Loucy (cell line): ENCODE data around the gene SLC38A3.

Source experiments
- H2AFZ ChIP-seq: fragments of 200-600 bp; sonication (generic); 2 replicates; pipeline ENCODE4 v1.6.0; 2016; ENCODE audit warnings: antibody characterized with exemption, mild to moderate bottlenecking, low read length, moderate library complexity
- H3F3A ChIP-seq: fragments of 200-600 bp; 2 replicates; pipeline ENCODE4 v1.6.0; 2016; ENCODE audit warnings: antibody characterized with exemption, low read depth, mild to moderate bottlenecking
- H3K27me3 ChIP-seq: fragments of 200-600 bp; sonication (generic); 2 replicates; pipeline ENCODE4 v1.6.1; 2014; ENCODE audit warnings: low read length, mild to moderate bottlenecking; ENCODE audit not compliant: insufficient read depth, poor library complexity, severe bottlenecking
- H3K36me3 ChIP-seq: fragments of 200-600 bp; sonication (generic); 2 replicates; pipeline ENCODE4 v1.6.1; 2016; ENCODE audit warnings: low read length; ENCODE audit not compliant: insufficient read depth
- H3K4me1 ChIP-seq: fragments of 200-600 bp; sonication (generic); 2 replicates; pipeline ENCODE4 v1.5.1; 2014; ENCODE audit warnings: low read length, mild to moderate bottlenecking; ENCODE audit not compliant: insufficient read depth, poor library complexity, severe bottlenecking
- H3K4me2 ChIP-seq: fragments of 200-600 bp; sonication (generic); 2 replicates; pipeline ENCODE4 v1.6.0; 2014; ENCODE audit warnings: antibody characterized with exemption, low read length, low read depth, mild to moderate bottlenecking; ENCODE audit not compliant: poor library complexity, severe bottlenecking
- H3K4me3 ChIP-seq: fragments of 200-600 bp; sonication (generic); 2 replicates; pipeline ENCODE4 v1.5.1; 2014; ENCODE audit warnings: low read length, mild to moderate bottlenecking, mixed read lengths; ENCODE audit not compliant: poor library complexity, severe bottlenecking
- H3K79me2 ChIP-seq: fragments of 200-600 bp; sonication (generic); 2 replicates; pipeline ENCODE4 v1.6.1; 2014; ENCODE audit warnings: low read length; ENCODE audit not compliant: insufficient read depth
- H3K9ac ChIP-seq: fragments of 200-600 bp; sonication (generic); 2 replicates; pipeline ENCODE4 v1.6.0; 2014; ENCODE audit warnings: mild to moderate bottlenecking, low read depth, low read length, moderate library complexity; ENCODE audit not compliant: poor library complexity, severe bottlenecking
- H3K9me2 ChIP-seq: fragments of 200-600 bp; sonication (generic); replicated peaks from 2 replicates; pipeline ENCODE4 v1.6.1; 2016; ENCODE audit warnings: low read depth, low read length, mixed read lengths
- H3K9me3 ChIP-seq: fragments of 200-600 bp; sonication (generic); 2 replicates; pipeline ENCODE4 v1.6.1; 2014; ENCODE audit warnings: mild to moderate bottlenecking, antibody characterized with exemption, low read length, low read depth; ENCODE audit not compliant: insufficient read depth
- H4K20me1 ChIP-seq: fragments of 200-600 bp; sonication (generic); 2 replicates; pipeline ENCODE4 v1.6.0; 2014; ENCODE audit warnings: antibody characterized with exemption, low read length, mild to moderate bottlenecking; ENCODE audit not compliant: insufficient read depth, poor library complexity, severe bottlenecking
- EZH2phosphoT487 ChIP-seq: fragments of 200-600 bp; IDR thresholded peaks from 2 replicates; pipeline ENCODE4 v1.6.1; 2018; ENCODE audit warnings: antibody characterized with exemption, mild to moderate bottlenecking, moderate library complexity, borderline replicate concordance
- TF ChIP-seq, protein P1 (sequence below): fragments of 200-600 bp; sonication (generic); conservative IDR thresholded peaks from 2 replicates; pipeline ENCODE4 v1.5.1; 2014; ENCODE audit warnings: mild to moderate bottlenecking, antibody characterized with exemption, low read length

The SLC38A3 gene

DNA sequence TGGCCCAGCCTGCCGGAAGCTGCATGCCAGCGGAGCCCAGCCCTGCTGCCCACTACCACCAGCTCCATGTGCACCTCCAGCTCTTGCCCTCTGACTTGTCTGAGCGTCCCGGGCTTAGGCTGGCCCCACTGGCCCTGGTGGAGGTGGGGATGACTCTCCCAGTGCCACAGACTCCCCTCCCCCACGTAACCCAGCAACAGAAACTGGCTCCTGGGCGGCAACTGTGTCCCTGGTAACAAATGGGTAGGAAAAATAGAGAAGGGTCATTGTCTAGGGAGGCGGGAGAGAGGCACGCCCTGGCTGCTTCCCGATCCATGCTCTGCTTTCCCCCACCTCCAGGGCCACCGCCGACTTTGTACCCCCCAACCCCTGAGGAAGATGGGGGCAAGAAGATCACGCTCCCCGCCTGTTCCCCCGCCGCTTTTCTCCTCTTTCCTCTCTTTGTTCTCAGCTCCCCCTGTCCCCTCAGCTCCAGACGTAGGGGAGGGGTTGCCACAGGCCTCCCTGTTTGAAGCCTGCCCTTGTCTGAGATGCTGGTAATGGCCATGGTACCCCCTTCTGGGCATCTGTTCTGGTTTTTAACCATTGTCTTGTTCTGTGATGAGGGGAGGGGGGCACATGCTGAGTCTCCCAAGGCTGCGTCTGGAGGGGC is 53.1 kb downstream of the SLC38A3 start:
- Histone ChIP-seq H3K27me3 (no peaks in the 10 kb centered on the region), H4K20me1 (peaks cover 14% of the 10 kb centered on the region)
- TF ChIP-seq EZH2phosphoT487: no peak

GRCh38 chr3:50258979-50259378 is 53.9 kb downstream of the SLC38A3 start:
- Histone ChIP-seq H3K36me3 (peaks cover 53% of the 10 kb centered on the region; the same call in 1 of the 2 replicates), H2AFZ (no peak overlapping the region), H3K27me3 (no peaks in the 10 kb centered on the region), H3K9ac (no peak overlapping the region), H3K9me3 (no peaks in the 10 kb centered on the region), H3K4me3 (no peak overlapping the region), H3K4me1 (peaks cover 13% of the 10 kb centered on the region), H4K20me1 (peaks cover 9% of the 10 kb centered on the region), H3K79me2 (peaks cover 18% of the 10 kb centered on the region; the same call in 1 of the 2 replicates), H3K4me2 (no peak overlapping the region), H3K9me2 (no peaks in the 10 kb centered on the region), H3F3A (peaks cover 4% of the 10 kb centered on the region; the same call in 1 of the 2 replicates)
- no peak for TF ChIP-seq EZH2phosphoT487
- TF ChIP-seq, protein P1, sequence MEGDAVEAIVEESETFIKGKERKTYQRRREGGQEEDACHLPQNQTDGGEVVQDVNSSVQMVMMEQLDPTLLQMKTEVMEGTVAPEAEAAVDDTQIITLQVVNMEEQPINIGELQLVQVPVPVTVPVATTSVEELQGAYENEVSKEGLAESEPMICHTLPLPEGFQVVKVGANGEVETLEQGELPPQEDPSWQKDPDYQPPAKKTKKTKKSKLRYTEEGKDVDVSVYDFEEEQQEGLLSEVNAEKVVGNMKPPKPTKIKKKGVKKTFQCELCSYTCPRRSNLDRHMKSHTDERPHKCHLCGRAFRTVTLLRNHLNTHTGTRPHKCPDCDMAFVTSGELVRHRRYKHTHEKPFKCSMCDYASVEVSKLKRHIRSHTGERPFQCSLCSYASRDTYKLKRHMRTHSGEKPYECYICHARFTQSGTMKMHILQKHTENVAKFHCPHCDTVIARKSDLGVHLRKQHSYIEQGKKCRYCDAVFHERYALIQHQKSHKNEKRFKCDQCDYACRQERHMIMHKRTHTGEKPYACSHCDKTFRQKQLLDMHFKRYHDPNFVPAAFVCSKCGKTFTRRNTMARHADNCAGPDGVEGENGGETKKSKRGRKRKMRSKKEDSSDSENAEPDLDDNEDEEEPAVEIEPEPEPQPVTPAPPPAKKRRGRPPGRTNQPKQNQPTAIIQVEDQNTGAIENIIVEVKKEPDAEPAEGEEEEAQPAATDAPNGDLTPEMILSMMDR: no peak

More for the DNA sequence above, 53.1 kb downstream of the SLC38A3 start:
- Histone ChIP-seq H3K4me3 (no peak overlapping the region), H3K9me2 (no peaks in the 10 kb centered on the region), H2AFZ (no peak overlapping the region), H3K36me3 (peaks cover 61% of the 10 kb centered on the region; the same call in 1 of the 2 replicates), H3F3A (peaks cover 4% of the 10 kb centered on the region; the same call in 1 of the 2 replicates), H3K9ac (no peak overlapping the region), H3K4me1 (peaks cover 13% of the 10 kb centered on the region), H3K9me3 (no peaks in the 10 kb centered on the region), H3K79me2 (peaks cover 19% of the 10 kb centered on the region; the same call in 1 of the 2 replicates), H3K4me2 (no peak overlapping the region)

- Histone ChIP-seq H3K9me3 (no peaks in the 10 kb centered on the region), H3F3A (peaks cover 4% of the 10 kb centered on the region; the same call in 1 of the 2 replicates), H2AFZ (no peak overlapping the region), H3K36me3 (peaks cover 48% of the 10 kb centered on the region; the same call in 1 of the 2 replicates), H3K79me2 (peaks cover 12% of the 10 kb centered on the region; the same call in 1 of the 2 replicates), H3K4me2 (peak overlapping the region; percentile 47), H3K27me3 (no peaks in the 10 kb centered on the region), H4K20me1 (peaks cover 9% of the 10 kb centered on the region), H3K4me1 (peaks cover 13% of the 10 kb centered on the region), H3K4me3 (peak overlapping the region; percentile 24), H3K9ac (peak overlapping the region; percentile 86), H3K9me2 (no peaks in the 10 kb centered on the region)
- TF ChIP-seq EZH2phosphoT487: no peak
- TF ChIP-seq, protein P1: no peak
Observed at GRCh38 chr3:50259432-50260026, 54.5 kb downstream of the SLC38A3 start.
